DND-41 (cell line): ENCODE measurements around the gene CCDC89.

Source experiments
- CTCF ChIP-seq: IDR thresholded peaks from 2 replicates; pipeline ENCODE4 v1.5.1; 2012; ENCODE audit warnings: borderline replicate concordance, low read length, moderate library complexity, mild to moderate bottlenecking; ENCODE audit not compliant: poor library complexity, severe bottlenecking; ENCODE audit errors: extremely low read depth
- EZH2 ChIP-seq: IDR thresholded peaks from 3 replicates; pipeline ENCODE4 v1.6.1; 2012; ENCODE audit warnings: borderline replicate concordance, low read depth, mild to moderate bottlenecking, moderate library complexity, low read length, inconsistent platforms; ENCODE audit not compliant: severe bottlenecking

GRCh38 chr11:85663080-85663752 lies 22.8 kb downstream of the CCDC89 start:
- TF ChIP-seq EZH2 (no peak), CTCF (no peak)
